Right atrium auricular region (tissue), 2 donors: ENCODE results near the gene PPM1H. TPM values are rescaled to one million over a fixed set of nuclear protein-coding genes. Genes with fewer than 3 reads are reported as not detected.

Experiments
- DNase-seq: peaks from one replicate; pipeline ENCODE4 v3.0.0-alpha.2; 2019; ENCODE audit warnings: low spot score
- H3K27ac ChIP-seq, 2 donors: fragments of 200-600 bp; sonication (generic); 1 replicate in 1 of 2; 2 replicates in 1 of 2; pipeline ENCODE4 v1.5.1; 2016 to 2019
- H3K27me3 ChIP-seq, 2 donors: fragments of 200-600 bp; sonication (generic); one replicate each; pipeline versions ENCODE4 v1.5.1 to v1.6.0; 2017 to 2019
- H3K36me3 ChIP-seq: fragments of 200-600 bp; sonication (generic); one replicate; pipeline ENCODE4 v1.5.1; 2016
- H3K4me1 ChIP-seq, 2 donors: fragments of 200-600 bp; sonication (generic); one replicate each; pipeline versions ENCODE4 v1.5.1 to v1.6.0; 2017 to 2019
- H3K4me3 ChIP-seq, 2 donors: fragments of 200-600 bp; sonication (generic); 1 replicate in 1 of 2; 2 replicates in 1 of 2; pipeline ENCODE4 v1.5.1; 2017 to 2019; ENCODE audit warnings: mild to moderate bottlenecking in 1 of 2, moderate library complexity in 1 of 2
- H3K9me3 ChIP-seq, 2 donors: fragments of 200-600 bp; sonication (generic); one replicate each; pipeline ENCODE4 v1.5.1; 2019
- CTCF ChIP-seq, 2 donors: fragments of 200-600 bp; sonication (generic); IDR thresholded peaks; one replicate each; pipeline ENCODE4 v1.5.1; 2019; ENCODE audit warnings: antibody characterized with exemption in 2 of 2
- total RNA-seq, 2 donors: library from RNA; depleted of rRNA; stranded (reverse); fragments of >200 nt; gene quantifications; one replicate each; pipeline ENCODE4 v1.1.0, GENCODE V29; 2016

The PPM1H gene
- total RNA-seq, 2 donors from 2014 or later = 3.1 to 5.0 TPM

- H3K27me3 ChIP-seq = no peaks in the 10 kb centered on the region
- H3K4me3 ChIP-seq = no peak overlapping the region
- no peaks in the 10 kb centered on the region for H3K9me3 ChIP-seq
- H3K4me1 ChIP-seq = no peaks in the 10 kb centered on the region
- no peak for DNase-seq
- no peak for TF ChIP-seq CTCF (IDR thresholded peaks at IDR 0.05)
- no peaks in the 10 kb centered on the region for H3K36me3 ChIP-seq
- no peak overlapping the region for H3K27ac ChIP-seq
Observed at GRCh38 chr12:62656591-62657362, 278.2 kb downstream of the PPM1H start.

GRCh38 chr12:62655666-62656151, 279.2 kb downstream of the PPM1H start:
- Histone ChIP-seq H3K9me3 (no peaks in the 10 kb centered on the region), H3K4me1 (no peaks in the 10 kb centered on the region), H3K4me3 (no peak overlapping the region), H3K27ac (no peak overlapping the region), H3K27me3 (no peaks in the 10 kb centered on the region), H3K36me3 (no peaks in the 10 kb centered on the region)
- DNase-seq = no peak
- no peak for TF ChIP-seq CTCF (IDR thresholded peaks at IDR 0.05)

DNA sequence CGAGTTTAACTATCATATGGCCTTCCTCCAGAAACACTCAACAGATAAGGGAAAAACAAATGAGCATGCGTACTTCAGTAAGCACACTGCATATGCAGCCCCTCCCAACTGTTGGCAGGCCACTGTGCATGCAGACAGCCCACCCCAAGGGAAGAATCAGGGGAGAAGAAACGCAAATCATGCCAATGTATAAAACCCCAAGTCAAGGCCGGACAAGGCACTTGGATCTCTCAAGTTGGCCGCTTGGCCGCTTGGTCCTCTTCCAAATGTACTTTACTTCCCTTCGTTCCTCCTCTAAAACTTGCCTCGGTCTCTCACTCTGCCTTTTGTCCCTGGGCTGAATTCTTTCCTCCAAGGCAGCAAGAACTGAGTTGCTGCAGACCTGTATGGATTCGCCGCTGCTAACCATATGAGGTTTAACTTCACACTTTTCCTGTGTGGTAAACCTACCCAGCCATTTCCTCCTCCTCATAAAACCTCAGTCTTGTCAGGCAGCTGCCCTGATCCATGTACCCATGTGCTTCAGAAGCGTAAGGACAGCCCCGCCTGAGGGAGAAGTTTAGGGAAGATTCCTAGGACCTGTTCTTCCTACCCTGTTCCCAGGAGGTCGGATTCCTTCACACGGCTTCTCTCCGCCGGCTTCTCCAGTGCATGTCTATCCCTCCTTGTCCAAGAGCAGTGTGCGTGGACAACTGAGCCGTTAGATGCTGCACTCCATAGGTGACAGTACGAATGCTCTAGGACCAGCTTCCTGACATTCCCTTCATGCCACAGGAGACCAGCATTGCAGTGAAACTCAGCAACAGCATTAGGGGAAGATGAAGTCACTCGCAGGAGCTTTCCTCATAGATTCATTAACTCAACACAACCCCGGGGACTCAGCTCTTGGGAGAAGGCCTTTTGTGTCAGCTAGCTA, 280.4 kb downstream of the PPM1H start:
- no peak for TF ChIP-seq CTCF (IDR thresholded peaks at IDR 0.05)
- no peak overlapping the region for H3K4me3 ChIP-seq
- no peaks in the 10 kb centered on the region for H3K27me3 ChIP-seq
- no peaks in the 10 kb centered on the region for H3K4me1 ChIP-seq
- H3K9me3 ChIP-seq = no peaks in the 10 kb centered on the region
- DNase-seq = no peak
- H3K27ac ChIP-seq = no peak overlapping the region
- no peaks in the 10 kb centered on the region for H3K36me3 ChIP-seq

- H3K27me3 ChIP-seq = no peaks in the 10 kb centered on the region
- no peak overlapping the region for H3K4me3 ChIP-seq
- H3K36me3 ChIP-seq = no peaks in the 10 kb centered on the region
- no peak for DNase-seq
- no peaks in the 10 kb centered on the region for H3K4me1 ChIP-seq
- H3K27ac ChIP-seq = no peak overlapping the region
- no peak for TF ChIP-seq CTCF (IDR thresholded peaks at IDR 0.05)
- H3K9me3 ChIP-seq = no peaks in the 10 kb centered on the region
Observed at GRCh38 chr12:62653740-62654139, 281.2 kb downstream of the PPM1H start.

- Histone ChIP-seq H3K9me3 (no peaks in the 10 kb centered on the region), H3K27ac (no peak overlapping the region), H3K36me3 (no peaks in the 10 kb centered on the region), H3K4me3 (no peak overlapping the region), H3K4me1 (no peaks in the 10 kb centered on the region), H3K27me3 (no peaks in the 10 kb centered on the region)
- no peak for TF ChIP-seq CTCF (IDR thresholded peaks at IDR 0.05)
- no peak for DNase-seq
Observed at GRCh38 chr12:62653304-62653703, 281.6 kb downstream of the PPM1H start.
